Measurements from ENCODE around the gene TTI1.

DNA sequence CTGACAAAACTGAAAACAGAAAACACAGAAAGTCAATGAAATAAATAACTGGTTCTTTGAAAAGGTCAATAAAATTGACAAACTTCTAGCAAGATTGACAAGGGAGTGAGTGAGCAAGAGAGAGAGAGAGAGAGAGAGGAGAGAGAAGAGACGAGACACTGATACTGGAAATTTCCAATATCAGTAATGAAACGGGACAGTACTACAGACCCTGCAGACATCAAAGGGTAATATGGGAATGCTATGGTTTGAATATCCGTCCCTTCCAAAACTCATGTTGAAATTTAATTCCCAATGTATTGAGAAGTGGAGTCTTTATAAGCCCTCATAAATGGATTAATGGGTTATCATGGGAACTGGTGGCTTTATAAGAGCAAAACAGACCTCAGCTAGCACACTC is 3.8 kb downstream of the TTI1 start:
- no peak for TF ChIP-seq ZFP3 (CRISPR knock-in tag; IDR thresholded peaks at IDR 0.05)
- no peak for TF ChIP-seq ARNTL (CRISPR knock-in tag; IDR thresholded peaks at IDR 0.05; ENCODE audit: borderline replicate concordance, low read depth)
- TF ChIP-seq, protein P1, sequence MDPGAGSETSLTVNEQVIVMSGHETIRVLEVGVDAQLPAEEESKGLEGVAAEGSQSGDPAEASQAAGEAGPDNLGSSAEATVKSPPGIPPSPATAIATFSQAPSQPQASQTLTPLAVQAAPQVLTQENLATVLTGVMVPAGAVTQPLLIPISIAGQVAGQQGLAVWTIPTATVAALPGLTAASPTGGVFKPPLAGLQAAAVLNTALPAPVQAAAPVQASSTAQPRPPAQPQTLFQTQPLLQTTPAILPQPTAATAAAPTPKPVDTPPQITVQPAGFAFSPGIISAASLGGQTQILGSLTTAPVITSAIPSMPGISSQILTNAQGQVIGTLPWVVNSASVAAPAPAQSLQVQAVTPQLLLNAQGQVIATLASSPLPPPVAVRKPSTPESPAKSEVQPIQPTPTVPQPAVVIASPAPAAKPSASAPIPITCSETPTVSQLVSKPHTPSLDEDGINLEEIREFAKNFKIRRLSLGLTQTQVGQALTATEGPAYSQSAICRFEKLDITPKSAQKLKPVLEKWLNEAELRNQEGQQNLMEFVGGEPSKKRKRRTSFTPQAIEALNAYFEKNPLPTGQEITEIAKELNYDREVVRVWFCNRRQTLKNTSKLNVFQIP (CRISPR knock-in tag; IDR thresholded peaks at IDR 0.05; ENCODE audit: borderline replicate concordance, low read depth) = no peak
- no peak for TF ChIP-seq TCF4 (CRISPR knock-in tag; IDR thresholded peaks at IDR 0.05; ENCODE audit: borderline replicate concordance)
- TF ChIP-seq ZNF8 (CRISPR knock-in tag; IDR thresholded peaks at IDR 0.05) = no peak
